ENCODE data around the gene USP32.
A peak's percentile ranks its signal among the peaks of the same experiment; 100 is the strongest.
"Not testable (repeated sequence)": the region's sequence is repeated elsewhere in the genome, so short reads cannot be mapped to it uniquely, and the experiment has no call there.

Gene USP32

GRCh38 chr17:60406887-60407286 lies 15.0 kb upstream of the USP32 start:
- DNase-seq: no peak

GRCh38 chr17:60403962-60404361 lies 12.0 kb upstream of the USP32 start:
- DNase-seq: no peak

GRCh38 chr17:60403523-60403810 lies 11.5 kb upstream of the USP32 start:
- no peak for DNase-seq

- DNase-seq: no peak
These were observed 9.9 kb upstream of the USP32 start for GRCh38 chr17:60401819-60402218.

- peak; percentile 29 for DNase-seq
These were observed 6.5 kb upstream of the USP32 start for GRCh38 chr17:60398227-60398959.

- no peak for DNase-seq
These were observed 4.5 kb upstream of the USP32 start for GRCh38 chr17:60396412-60396811.

- no peak for DNase-seq
These were observed 3.7 kb upstream of the USP32 start for GRCh38 chr17:60395508-60396065.

- DNase-seq: no peak
These were observed 2.1 kb upstream of the USP32 start for GRCh38 chr17:60393840-60394723.

- DNase-seq: peak; percentile 26
These were observed 1.1 kb upstream of the USP32 start for GRCh38 chr17:60392845-60393702.

GRCh38 chr17:60391471-60392041 lies 377 bp downstream of the USP32 start:
- no peak for DNase-seq

- DNase-seq: peak; percentile 13
These were observed 935 bp downstream of the USP32 start for GRCh38 chr17:60390925-60391470.

- DNase-seq: no peak
These were observed 1.7 kb downstream of the USP32 start for GRCh38 chr17:60390186-60390585.

- no peak for DNase-seq
These were observed 3.2 kb downstream of the USP32 start for GRCh38 chr17:60388742-60389141.

- no peak for DNase-seq
These were observed 4.3 kb downstream of the USP32 start for GRCh38 chr17:60387666-60388065.

GRCh38 chr17:60386147-60387058 lies 5.5 kb downstream of the USP32 start:
- DNase-seq: no peak

- DNase-seq: not testable (repeated sequence)
These were observed 7.0 kb downstream of the USP32 start for GRCh38 chr17:60384921-60385320.

GRCh38 chr17:60383379-60383778 lies 8.6 kb downstream of the USP32 start:
- DNase-seq: no peak

DNA sequence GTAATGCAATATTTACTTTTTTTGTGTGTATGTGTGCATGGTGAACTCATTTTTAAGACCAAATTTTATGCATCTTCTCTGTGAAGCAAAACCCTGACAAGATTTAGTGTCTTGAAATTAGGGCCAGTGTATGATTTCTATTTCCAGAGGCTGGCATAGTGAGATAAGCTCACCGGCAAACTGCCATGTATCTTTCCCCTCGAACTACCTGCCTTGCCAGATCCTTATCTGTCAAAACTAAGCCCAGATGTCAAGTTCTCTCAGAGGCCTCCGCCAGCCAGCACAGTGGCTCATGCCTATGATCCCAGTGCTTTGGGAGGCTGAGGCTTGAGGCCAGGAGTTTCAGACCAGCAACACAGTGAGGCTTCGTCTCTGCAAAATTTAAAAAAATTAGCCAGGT lies 10.0 kb downstream of the USP32 start:
- no peak for DNase-seq

GRCh38 chr17:60379461-60379860 lies 12.5 kb downstream of the USP32 start:
- DNase-seq: not testable (repeated sequence)

DNA sequence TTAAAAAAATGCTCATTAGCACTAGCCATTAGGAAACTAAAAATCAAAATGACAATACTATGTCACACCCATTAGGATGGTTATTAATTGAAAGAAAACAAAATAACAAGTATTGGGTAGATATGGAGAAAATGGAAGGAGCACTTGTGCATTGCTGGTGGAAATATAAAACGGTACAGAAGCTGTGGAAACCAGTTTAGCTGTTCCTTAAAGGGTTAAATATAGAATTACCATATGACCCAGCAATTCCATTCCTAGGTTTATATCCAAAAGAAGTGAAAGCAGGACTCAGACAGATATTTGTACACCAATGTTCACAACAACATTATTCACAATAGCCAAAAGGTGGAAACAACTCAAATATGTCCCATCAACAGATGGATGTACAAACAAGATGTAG lies 13.7 kb downstream of the USP32 start:
- not testable (repeated sequence) for DNase-seq

GRCh38 chr17:60372790-60373483 lies 19.0 kb downstream of the USP32 start:
- DNase-seq: no peak

Measured in CD4-positive, alpha-beta T cell treated with Interleukin-17A for 1 hour (primary cell).